NCI-H446 treated with DMSO at 0.1 percent for 48 hours (cell line): ENCODE measurements around the gene SGMS2.

ENCODE experiments used
- DNase-seq: peaks from one replicate; lab custom pipeline; 2025; lab: John Stamatoyannopoulos, UW

SGMS2 gene

DNA sequence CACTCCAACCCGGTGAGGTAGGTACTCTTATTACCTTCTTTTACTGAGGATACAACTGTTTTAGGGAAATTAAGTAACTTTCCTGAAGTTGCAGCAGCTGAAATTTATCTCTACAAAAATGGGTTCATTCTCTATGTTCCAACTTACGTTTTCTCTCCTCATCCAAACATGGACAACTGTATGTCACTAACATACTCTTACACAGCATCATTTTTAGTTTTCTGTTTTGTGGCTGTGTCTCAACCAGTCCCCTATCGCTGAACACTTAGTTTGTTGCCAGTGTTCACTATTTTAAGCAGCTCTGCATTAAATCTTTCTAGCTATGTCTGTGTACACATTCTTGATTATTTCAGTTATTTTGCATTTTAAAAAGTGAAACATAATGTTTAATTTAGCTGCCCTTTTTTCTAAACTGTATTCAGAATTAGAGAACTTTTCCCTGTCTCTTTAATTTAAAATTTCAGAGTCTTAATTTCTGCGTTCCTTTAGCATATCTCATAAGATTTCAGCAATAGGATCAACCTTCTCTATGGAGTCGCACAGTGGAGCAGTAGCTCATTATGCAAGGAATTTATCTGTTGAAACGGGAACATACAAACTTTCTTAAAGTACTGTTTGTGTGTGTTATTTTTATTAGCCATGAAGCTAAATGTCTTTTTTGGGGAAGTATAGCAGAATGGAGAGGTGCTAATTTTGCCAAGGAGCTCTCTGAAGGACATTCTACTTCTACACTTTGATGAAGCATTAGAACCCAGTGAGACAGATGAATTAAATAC is 3.8 kb downstream of the SGMS2 start:
- DNase-seq = no peak

DNA sequence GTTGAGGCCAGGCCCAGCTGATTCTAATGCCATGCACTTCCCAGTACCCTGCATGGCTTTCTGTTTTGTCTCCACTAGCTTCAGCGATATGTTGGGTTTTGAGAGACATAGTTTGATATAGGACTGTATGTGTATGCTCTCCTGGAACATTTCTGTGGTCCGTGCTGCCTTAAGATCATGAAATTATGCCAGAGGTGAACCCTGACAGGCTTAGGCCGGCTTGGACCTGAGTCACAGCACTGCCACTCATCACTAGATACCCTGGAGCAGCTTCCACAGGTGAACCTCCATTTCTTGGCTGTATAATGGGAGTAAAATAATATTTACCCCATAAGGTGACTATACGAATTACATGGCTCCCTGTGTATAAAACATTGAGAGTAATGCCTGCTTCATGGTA is 6.4 kb downstream of the SGMS2 start:
- no peak for DNase-seq

DNA sequence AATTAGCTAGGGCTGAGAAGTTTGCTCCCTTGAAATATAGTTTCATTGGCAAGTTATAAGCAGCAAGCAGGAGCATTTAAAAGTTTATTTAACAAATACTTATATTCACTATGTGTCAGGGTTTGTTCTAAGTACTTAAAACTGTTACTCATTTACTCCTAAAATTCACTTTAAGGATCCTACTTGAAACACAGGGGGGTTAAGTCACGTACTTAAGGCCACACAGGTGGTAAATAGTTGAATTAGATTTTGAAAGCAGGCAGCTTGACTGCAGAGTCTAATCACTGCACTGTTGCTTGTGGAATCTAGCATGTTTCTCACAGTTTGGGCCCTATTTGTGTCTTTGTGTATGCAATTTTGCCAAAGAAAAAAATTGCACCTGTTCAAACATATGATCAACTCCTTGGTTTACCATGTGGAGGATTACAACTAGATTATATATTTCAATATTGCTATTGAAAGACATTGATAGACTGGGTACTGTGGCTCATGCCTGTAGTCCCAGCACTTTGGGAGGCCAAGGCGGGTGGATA is 7.6 kb downstream of the SGMS2 start:
- no peak for DNase-seq

DNA sequence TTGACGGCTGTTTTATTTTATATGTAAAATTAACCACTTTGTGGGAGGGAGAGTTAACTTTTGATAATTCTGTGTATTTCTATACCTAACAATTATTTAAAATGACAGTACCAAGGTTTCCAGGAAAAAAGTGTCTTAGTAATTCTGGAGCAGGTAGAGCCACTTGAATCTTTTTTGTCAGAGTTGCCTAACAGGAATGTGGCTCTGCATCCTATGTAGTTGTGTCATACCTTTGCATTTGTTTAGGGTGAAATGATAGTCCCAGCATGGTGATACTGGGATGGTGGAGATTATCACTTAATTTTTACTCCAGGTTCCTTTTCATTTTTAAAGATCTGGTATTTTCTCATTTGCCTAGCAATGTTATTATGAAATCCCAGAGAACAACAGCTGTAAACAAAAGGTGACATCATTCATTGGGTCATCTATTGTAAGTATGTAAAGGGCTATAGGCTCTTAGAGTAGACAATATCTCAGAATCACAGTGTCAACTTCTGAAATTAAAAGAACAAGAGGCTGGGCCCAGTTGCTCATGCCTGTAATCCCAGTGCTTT is 9.6 kb downstream of the SGMS2 start:
- DNase-seq = no peak

DNA sequence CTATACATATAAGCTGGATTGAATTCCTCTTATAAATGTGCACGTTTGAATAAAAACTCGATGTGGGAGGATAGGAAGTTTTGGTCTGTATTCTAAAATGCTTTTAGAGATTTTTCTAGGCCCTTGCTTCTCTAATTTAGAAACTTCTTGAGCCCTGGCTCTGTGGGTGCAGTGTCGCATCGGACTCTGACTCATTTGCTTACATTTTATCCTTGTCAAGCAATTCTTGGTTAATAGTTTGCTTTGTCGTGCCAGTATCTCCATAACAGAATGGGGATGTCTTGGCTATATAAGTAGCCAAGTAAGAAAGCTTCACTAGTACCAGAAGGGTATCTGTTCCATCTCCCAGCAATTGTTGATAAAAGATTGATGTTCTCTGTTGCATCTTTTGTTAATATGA is 10.7 kb downstream of the SGMS2 start:
- DNase-seq = no peak

DNA sequence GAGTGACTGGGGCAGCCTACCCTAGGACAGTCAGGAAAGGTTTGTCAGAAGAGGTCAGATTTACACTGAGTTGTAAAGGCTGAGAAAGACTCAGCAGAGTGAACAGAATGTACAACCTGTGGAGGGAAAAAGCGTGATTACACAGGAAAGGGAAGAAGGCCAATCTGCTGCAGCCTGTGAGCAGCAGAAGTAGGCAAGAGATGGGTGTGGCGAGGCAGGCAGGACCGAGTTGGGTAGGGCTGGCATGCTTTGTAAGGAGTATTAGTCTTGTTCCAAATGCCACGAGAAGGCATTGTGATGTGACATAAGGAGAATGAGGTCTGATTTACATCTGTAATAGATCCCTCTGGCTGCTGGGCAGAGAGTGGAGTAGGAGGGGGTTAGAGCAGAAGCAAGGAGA is 12.6 kb downstream of the SGMS2 start:
- DNase-seq = no peak

DNA sequence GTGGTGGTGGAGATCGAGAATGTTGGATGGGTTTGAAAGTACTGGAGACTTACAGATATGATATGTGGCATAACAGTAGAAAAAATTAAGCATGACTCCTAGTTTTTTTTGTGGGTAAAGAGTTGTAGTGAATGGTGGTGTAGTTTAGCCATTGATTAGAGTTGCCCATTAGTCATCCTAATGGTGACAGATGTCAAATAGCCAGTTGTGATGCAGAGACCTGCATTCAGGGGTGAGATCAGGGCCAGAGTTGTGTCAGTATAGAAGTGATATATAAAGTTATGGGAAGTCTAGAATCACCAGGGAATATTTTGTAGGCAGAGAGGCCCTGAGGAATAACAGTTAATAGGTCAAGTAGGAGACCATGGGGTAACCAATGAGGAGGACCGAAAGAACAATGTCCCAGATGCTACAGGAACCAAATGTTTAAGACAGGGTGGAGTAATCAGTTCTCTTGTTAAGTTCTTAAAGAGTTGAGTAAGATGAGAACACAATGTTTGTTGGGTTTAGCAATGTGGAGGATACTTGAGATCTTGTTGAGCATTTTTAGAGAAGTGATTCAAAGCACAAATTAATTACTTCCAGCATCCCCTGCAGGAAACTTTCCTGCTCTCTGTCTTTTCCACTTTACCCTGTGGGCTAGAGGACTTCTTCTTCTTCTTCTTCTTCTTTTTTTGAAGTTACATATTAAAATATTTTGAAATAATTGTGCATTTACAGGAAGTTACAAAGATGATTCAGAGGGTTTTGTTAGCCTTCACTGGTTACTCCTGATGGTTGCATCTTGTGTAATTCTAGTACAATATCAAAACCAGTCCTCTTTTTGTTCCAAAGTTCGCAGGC is 13.3 kb downstream of the SGMS2 start:
- no peak for DNase-seq

DNA sequence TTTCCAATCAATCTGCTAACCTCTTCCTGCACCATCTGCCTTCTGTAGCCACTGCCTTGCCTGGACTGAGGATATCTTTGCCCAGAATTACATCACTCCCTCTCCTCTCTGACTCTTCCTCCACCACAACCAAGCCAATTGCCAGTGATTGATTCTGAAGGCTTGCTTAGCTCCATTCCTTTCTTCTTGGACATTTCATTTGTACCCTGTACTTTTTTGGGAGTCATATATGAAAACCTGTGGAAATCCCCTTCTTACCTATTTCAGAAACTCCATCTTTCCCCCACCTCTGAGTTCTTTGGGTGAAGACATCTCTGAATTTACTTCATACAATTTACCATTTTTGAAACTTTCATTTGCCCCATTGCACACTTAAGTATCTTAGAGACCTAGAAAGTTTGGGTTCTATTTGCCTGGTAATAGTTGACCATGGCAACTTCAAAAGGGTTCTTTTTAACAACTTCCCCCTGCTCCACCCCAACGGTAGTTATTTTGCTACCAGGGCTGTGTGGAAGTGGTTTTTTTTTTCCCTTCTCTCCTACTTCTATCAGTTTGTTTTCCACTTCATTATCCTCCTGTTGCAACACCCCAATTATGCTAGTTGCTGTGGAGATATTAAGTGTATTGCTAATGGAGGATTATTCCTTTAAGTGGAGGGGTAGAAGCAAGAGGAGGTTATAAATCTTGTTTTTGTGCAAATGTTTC is 14.3 kb downstream of the SGMS2 start:
- no peak for DNase-seq

DNA sequence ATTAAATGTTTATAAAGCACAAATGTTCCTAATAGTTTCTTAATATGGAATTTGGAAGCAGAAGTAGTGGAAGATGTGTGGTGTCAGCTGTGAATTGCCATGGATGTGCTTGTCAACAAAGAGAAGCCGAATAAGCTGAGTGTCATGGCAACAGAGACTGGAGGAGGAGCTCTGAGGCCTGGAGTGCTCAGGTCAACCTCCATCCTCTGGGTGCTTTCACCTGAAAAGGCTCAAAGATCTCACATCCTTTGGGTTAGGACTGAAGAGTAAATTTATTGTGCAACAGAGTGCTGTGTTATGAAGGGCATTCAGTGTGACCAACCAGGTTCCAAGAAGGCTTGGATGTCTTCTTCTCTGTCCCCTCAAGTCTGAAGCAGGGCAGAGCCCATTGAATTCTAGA is 18.7 kb downstream of the SGMS2 start:
- no peak for DNase-seq

DNA sequence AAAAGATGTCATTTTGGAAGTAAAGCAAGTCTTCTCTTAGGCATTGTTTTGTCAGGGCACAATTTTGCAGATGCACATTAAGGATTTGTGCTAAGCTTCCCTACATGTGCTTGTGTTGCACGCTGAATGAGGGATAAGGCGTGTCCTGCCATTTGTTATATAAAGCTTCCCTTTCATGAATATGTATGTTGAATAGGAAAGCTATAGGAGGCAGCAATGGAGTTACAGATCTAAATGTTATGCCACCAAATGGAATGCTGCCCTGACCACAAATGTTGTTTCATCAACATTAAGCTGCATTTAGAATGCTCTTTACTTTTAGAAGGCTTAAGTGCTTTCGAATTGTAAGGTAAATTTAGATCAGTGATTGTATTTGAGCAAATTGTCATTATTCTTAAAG is 20.9 kb downstream of the SGMS2 start:
- DNase-seq = no peak

DNA sequence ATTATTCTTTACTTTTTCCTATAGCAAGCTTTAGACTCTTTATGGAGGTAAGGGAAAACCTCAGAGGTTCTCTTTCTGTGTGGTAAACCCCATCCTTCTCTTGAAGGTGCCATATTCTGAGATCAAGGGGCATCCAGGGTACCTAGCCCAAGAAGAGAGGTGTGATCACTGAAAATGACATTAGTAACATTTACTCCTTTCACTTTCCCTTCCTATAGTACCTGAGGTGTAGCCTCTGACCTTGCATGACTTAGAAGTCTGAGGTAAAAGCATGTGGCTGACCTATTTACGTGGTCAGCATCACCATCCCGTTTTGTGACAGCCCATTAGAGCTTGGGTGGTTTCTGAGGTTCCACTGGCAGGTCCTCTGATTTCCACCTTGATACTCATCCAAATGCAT is 25.7 kb downstream of the SGMS2 start:
- DNase-seq = no peak

DNA sequence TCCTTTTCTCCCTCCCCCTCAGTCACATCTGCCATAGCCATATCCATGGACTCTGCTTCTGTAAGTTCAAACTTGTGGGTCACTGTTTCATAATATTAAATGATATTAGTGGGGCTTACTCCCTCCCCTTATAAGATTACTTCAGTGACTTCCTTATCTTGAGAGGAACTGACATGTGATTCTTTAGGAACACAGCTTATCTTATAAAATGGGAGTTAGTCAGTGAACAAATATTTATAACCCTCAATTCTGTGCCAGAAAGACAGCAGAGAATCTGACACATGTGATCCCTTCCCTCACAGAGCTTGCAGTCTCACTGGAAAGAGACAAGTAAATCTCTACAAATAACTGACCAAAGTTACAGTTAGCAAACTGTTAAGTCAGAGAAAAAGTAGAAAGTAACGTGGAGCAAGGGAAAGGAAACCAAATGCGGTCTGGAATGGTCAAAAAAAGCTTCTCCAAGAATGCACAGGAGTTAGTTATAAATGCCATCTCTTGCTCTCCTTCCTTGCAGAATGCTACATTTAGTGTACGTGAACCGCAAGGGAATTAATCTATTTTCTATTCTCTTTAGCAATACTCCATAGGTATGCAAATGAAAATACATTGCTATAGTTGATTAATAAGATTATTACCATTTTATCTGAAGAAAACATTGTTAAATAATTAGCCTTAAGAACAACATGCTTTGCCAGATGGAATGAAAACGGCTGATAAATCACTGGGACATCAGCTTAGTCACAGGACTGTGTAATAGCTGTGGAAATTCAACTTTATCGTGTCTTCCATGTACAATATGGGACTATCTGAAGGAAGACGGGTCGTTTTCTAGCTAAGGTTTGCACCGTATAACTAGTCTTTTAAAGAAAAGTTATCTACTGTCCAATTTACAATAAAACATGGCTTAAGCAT is 29.0 kb downstream of the SGMS2 start:
- DNase-seq = no peak

DNA sequence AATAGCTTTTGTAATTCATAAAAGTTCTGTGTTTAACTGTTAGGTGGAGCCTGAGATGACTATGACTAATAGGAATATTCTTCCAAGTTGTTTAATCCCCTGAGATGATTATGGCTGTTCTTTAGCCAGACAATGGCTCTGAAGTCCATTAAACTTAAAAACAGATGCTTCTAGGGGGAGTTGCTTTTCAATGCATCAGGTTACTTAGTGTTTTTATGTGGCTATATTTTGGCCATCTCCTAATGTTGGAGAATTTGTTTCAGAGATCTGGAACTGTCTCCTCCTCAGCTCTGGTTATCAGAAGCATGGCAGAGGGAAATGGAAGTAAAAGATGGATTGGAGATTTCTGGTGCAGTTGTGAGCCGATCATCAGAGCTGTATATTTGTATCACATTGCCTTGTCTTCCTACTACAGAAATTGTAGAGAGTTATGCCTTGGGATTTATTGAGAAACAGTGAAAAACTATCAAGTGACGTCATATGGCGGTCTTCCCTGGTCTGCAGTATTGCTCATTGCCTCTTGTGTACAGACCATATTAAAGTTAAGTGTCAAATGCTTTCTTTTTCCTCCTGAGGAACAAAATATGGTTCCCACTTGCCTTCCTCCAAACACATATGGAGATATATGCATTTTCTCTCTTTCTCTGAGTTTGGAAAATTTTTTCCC is 29.8 kb downstream of the SGMS2 start:
- no peak for DNase-seq

DNA sequence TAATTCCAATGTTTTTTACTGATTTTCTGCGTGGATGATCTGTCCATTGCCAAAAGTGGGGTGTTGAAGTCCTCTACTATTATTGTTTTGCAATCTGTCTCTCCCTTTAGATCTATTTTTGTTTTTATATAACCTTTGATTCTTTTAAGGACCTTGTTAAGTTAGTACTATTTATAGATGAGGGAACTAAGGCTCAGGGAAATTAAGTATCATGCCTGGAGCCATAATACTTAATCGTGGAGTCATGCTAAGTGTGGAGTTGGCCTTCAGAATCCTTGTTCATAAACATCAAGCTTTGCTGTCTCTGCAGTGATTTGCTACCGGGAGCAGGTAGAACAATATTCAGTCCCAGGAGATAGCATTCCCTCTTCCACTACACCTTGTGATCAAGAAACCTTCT is 31.0 kb downstream of the SGMS2 start:
- DNase-seq = no peak

DNA sequence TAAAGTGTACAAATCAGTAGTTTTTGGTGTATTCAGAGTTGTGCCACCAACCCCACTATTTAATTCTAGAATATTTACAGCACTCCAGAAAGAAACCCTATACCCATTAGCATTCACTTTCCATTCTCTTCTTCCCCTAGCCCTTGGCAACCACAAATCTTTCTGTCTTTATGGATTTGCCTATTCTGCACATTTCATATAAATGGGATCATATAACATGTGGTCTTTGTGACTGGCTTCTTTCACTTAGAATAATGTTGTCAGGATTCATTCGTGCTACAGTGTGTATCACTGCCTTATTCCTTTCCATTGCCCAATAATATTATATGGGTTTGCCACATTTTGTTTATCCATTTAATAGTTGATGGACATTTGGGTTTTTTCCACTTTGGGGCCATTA is 32.2 kb downstream of the SGMS2 start:
- no peak for DNase-seq

DNA sequence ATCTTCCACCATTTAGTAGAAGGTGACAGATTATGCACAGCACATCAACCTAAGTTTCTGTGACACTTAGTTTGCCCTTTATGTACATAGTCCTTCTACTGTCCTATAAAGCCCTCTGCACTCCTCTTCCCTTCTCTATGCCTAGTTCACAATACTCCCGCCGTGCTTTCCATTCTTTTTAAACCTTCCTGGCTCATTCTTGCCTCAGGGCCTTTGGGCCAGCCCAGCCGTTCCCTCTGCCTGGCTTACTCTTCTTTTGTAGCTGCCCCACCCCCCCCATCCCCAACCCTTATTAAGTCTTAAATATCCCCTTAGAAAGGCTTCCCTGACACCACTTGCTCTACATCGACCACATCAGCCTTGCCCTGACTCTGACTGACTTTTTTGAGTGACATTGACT is 33.0 kb downstream of the SGMS2 start:
- DNase-seq = no peak

DNA sequence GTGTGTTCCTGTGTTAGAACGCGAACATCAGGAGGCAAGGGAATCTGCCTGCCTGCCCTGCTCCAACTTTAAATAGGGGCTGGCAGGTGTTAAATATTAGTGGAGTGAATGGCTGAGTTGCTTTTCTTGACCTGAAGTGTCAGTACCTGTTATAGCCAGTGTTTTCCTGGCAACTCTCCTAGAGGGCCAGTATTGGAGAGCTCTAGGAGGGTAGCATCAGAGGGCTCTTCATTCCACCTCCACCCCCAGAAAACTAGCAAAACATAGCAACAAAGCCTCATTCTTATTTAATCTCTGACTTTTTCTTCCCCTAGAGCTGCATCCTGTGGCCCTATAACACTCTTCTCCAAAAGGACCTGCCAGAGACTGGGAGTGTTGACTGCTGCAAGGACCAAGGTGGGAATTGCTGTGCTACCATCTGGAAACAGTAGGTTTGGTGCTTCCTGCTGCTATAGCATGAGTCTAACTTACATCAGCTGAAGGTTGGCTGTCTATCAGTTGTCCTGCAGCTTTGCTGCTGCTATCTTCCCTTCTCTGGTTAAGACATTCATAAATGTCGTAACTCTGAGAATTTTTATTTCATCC is 33.5 kb downstream of the SGMS2 start:
- no peak for DNase-seq

DNA sequence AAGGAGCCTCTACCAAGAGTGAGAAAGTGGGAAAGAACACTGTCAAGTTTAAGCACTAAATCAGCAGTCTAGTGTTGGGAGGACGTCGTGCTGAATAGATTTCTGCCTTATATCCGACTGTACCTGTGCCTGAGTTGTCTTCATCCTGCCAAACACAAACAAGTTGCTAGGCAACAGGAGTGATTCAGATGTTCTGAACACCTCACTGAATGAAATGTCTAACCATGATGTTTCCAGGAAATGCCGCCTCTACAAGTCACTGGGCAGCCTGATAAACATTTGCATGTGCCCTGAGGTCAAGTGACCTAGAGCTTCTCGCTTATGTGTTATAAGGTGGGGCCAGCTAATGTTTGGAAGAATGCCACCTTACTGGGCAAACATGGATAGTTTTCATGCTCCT is 37.9 kb downstream of the SGMS2 start:
- DNase-seq = no peak

DNA sequence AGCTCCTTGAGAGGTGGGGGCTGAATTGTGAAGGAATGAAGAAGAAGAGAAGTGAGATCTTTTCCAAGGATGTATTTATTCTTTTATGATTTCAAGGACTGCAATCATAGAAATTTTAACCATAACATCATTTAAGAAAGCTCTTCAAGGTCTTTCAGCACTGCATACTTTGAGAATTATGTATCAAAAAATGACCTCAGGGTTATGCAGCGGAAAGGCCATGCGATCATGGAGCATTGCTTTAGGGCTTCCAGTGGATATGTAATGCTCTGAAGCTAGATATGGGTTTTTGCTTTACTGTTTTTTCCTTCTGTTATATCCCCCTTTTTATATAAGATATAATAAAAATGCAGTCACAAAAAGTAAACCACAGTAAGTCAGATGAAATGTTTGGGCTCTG is 38.7 kb downstream of the SGMS2 start:
- DNase-seq = no peak

DNA sequence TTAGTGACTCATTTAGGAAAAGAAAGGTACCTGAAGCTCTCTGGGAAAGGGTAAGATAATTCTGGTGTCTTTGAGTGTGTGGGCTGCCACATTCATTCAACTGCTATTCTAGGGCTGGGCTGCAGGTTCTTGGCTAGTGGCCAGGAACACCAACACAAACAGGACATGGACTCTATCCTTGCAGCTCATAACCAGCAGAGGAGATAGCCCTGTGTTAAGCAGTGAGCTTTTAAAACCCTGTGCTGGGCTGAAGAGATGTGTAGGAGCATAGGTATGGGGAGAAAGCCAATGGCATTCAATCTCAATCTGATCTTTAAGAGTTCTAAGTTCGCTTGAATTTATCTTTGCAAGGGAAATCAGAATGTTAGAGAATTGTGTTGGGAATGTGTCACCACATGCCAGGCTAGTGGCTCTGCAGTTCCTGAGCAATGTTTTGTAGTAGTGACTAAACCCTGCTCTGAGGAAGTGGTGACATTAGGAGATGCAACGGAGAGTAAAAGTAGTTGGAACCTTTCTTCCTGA is 39.2 kb downstream of the SGMS2 start:
- DNase-seq = no peak
